Activated CD4-positive, alpha-beta T cell treated with anti-CD3 and anti-CD28 coated beads for 36 hours (primary cell): ENCODE measurements around the gene NTN1. TPM values are rescaled to one million over a fixed set of nuclear protein-coding genes. Genes with fewer than 3 reads are reported as not detected.

Source experiments
- ATAC-seq: fragments of 200-7000 bp; cut with Tn5 transposase; one replicate; pipeline ENCODE4 v1.10.0; 2021; ENCODE audit warnings: mild to moderate bottlenecking, moderate library complexity
- CTCF ChIA-PET: fragments of 350-600 bp; sonication (Branson Sonifier 250); formaldehyde crosslinking; loops from one replicate; lab custom pipeline; 2021; ENCODE audit warnings: antibody characterized with exemption; lab: Charles Lee
- POLR2A ChIA-PET: fragments of 350-600 bp; sonication (Branson Sonifier 250); formaldehyde crosslinking; loops from one replicate; lab custom pipeline; 2021; ENCODE audit warnings: antibody characterized with exemption, inconsistent platforms; lab: Charles Lee
- DNase-seq: peaks from one replicate; pipeline ENCODE4 v3.0.0-alpha.2; 2020
- H3K27ac Mint-ChIP-seq: one replicate; pipeline ENCODE4 v1.8.0; 2021; ENCODE audit warnings: mixed read lengths
- H3K27me3 Mint-ChIP-seq: one replicate; pipeline ENCODE4 v1.8.0; 2021; ENCODE audit warnings: mixed read lengths
- H3K36me3 Mint-ChIP-seq: one replicate; pipeline ENCODE4 v1.8.0; 2021; ENCODE audit warnings: low read depth, mixed read lengths
- H3K4me1 Mint-ChIP-seq: one replicate; pipeline ENCODE4 v1.8.0; 2021; ENCODE audit warnings: mixed read lengths
- H3K4me3 Mint-ChIP-seq: one replicate; pipeline ENCODE4 v1.8.0; 2021; ENCODE audit warnings: mild to moderate bottlenecking, moderate library complexity, mixed read lengths
- H3K9me3 Mint-ChIP-seq: one replicate; pipeline ENCODE4 v1.8.0; 2021; ENCODE audit warnings: low read depth, mixed read lengths
- intact Hi-C, 2 experiments: fragments of 100-400 bp; cut with DNase I in 1 of 2; cut with micrococcal nuclease in 1 of 2; formaldehyde crosslinking; loops; one replicate each; pipeline versions ENCODE4 v1.14.2 to v1.15.1; 2022 to 2024; cut with DNase I, micrococcal nuclease
- total RNA-seq, 2 experiments: library from RNA; stranded (reverse); gene quantifications; one replicate each; pipeline ENCODE4 v1.2.3, GENCODE V29; 2021

NTN1 gene
- total RNA-seq, 2 experiments from 2014 or later, result 0.60 to 0.71 TPM

DNA sequence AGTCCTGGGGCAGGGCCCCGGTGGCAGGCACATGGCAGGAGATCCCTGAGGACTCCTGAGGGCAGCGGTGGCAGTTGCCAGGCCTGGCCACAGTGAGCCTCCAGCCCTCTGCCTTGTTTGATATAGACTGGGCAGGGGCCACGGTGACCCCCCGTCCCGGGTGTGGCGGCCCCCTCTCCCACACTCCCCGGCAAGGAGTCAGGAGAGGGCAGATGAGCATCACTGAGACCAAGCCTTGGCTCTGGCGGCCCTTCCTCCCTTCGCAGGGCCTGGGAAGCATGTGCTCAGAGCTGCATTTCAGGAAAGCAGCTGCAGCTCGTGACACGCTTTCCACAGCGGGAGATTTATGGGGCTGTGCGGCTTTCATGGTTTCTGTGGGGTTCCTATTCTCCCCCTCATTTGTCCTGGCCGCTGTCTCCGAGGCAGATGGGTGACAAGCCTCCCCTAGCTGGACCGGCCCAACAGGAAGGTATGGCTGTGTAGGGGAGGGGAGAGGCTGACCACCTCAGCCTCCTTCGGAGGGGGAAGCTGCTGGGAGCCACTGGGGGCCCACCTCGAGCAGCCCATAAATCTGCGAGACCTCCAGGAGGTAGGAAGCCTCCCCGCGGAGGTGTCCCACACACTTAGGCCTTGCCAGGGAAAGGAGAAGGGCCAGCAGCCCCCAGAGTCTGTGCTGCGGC, 211.4 kb downstream of the NTN1 start:
- Mint-ChIP-seq H3K4me1 (peaks cover 8% of the 10 kb centered on the region), H3K4me3 (no peak overlapping the region), H3K9me3 (peaks cover 2% of the 10 kb centered on the region), H3K36me3 (no peaks in the 10 kb centered on the region), H3K27me3 (no peaks in the 10 kb centered on the region), H3K27ac (no peak overlapping the region)
- ChIA-PET CTCF (no interaction called here), POLR2A (no interaction called here)
- DNase-seq (no peak), ATAC-seq (no peak)
- intact Hi-C loops, result no loop called here

DNA sequence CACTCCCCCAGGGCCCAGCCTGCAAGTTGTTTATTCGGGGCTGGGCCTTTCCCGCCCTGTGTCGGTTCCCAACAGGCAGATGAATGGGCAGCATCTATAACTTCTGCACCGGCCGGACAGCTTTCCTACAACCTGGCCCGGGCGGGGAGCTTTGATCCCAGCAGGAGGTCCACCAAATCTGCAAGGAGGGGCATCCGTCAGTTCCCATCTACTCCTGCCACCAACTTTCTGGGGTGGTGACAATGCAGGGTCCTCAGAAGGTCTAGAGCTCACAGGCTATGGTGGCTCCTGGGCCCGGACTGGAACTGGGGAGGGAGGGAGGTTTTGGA, 211.9 kb downstream of the NTN1 start:
- CTCF ChIA-PET, result no interaction called here
- Mint-ChIP-seq H3K27me3 (no peaks in the 10 kb centered on the region), H3K9me3 (peaks cover 2% of the 10 kb centered on the region), H3K27ac (no peak overlapping the region), H3K4me3 (no peak overlapping the region), H3K4me1 (peaks cover 8% of the 10 kb centered on the region), H3K36me3 (peaks cover 4% of the 10 kb centered on the region)
- intact Hi-C loops, result no loop called here
- POLR2A ChIA-PET, result no interaction called here
- no peak for ATAC-seq
- DNase-seq, result no peak

DNA sequence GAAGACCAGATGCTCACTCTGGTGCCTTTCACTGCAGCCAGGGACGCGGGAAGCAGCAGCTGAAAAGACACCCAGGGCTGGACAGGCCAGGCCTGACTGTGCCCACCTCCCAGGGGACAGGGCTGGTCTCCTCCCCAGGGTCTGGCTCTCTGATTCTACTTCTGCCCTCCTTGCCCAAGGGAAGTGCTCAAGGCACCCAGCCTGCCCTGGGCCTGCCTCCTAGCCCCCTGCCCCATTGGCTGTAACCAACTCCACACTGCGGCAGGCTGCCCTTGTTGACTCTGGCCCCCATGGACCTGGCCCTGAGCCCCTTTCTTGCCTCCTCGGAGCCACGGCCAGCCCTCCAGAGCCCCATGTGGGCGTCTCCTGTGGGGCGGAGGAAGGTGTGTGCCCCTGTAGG, 212.5 kb downstream of the NTN1 start:
- POLR2A ChIA-PET, result no interaction called here
- no peak overlapping the region for H3K4me3 Mint-ChIP-seq
- no peak overlapping the region for H3K27ac Mint-ChIP-seq
- intact Hi-C loops, result no loop called here
- H3K36me3 Mint-ChIP-seq, result peaks cover 6% of the 10 kb centered on the region
- CTCF ChIA-PET, result interaction anchor here (0.7 kb wide), 1 partner anchor 220 kb away, joined by 3 read pairs; no protein-coding TSS in a partner anchor
- peaks cover 10% of the 10 kb centered on the region for H3K4me1 Mint-ChIP-seq
- DNase-seq (no peak), ATAC-seq (no peak)
- H3K27me3 Mint-ChIP-seq, result no peaks in the 10 kb centered on the region
- H3K9me3 Mint-ChIP-seq, result peaks cover 2% of the 10 kb centered on the region

DNA sequence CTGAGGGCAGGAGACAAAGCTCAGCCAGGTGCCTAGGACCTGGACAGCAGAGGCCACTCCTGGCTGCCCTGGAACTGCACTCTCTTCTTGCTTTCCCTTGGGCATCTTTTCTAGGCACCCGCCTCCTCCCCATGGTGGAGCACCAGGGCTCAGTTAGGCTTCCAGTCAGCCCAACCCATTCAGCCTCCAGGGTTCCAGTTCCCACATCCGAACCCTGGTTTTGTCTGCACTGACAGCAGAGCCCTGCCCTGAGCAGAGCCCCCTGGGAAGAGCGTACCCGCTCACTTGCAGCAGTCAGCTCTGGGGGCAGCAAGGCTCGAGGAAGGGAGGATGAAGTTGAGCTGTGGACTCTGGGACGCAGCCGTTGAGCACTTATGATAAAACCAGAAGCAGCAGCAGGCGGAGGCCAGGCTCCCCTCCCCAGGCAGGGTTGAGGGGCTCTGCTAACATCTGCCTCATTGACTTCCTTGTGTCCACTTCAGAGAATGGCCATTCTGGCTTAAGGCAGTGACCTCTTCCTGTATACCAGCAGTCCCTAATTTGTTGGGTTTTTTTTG, 213.2 kb downstream of the NTN1 start:
- peaks cover 18% of the 10 kb centered on the region for H3K4me1 Mint-ChIP-seq
- no peak overlapping the region for H3K4me3 Mint-ChIP-seq
- no peaks in the 10 kb centered on the region for H3K27me3 Mint-ChIP-seq
- H3K9me3 Mint-ChIP-seq, result peaks cover 2% of the 10 kb centered on the region
- no peak overlapping the region for H3K27ac Mint-ChIP-seq
- intact Hi-C loops, result no loop called here
- ATAC-seq, result no peak
- ChIA-PET POLR2A (no interaction called here), CTCF (interaction anchor here (0.5 kb wide), 1 partner anchor 38 kb away, joined by 3 read pairs; no protein-coding TSS in a partner anchor)
- H3K36me3 Mint-ChIP-seq, result peaks cover 6% of the 10 kb centered on the region
- DNase-seq, result no peak

DNA sequence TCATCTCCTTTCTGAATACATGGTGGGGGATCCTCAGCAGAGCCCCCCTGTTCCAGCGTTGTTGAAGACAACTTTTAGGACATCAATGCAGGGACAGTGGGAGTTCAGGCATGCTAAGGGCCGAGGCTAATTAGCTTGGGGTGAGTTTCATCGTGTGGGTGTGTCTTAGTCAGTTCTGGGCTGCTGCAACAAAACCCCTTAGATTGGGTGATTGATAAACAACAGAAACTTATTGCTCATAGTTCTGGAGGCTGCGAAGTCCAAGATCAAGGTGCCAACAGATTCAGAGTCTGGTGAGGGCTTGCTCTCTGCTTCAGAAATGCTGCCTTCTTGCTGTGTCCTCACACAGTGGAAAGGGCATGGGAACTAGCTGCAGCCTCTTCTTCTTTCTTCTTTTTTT, 214.0 kb downstream of the NTN1 start:
- ChIA-PET POLR2A (no interaction called here), CTCF (no interaction called here)
- intact Hi-C loops, result no loop called here
- no peaks in the 10 kb centered on the region for H3K27me3 Mint-ChIP-seq
- ATAC-seq (peak; percentile 27), DNase-seq (peak; percentile 33)
- H3K4me3 Mint-ChIP-seq, result no peak overlapping the region
- no peak overlapping the region for H3K27ac Mint-ChIP-seq
- H3K9me3 Mint-ChIP-seq, result peaks cover 2% of the 10 kb centered on the region
- peaks cover 20% of the 10 kb centered on the region for H3K4me1 Mint-ChIP-seq
- peaks cover 6% of the 10 kb centered on the region for H3K36me3 Mint-ChIP-seq

DNA sequence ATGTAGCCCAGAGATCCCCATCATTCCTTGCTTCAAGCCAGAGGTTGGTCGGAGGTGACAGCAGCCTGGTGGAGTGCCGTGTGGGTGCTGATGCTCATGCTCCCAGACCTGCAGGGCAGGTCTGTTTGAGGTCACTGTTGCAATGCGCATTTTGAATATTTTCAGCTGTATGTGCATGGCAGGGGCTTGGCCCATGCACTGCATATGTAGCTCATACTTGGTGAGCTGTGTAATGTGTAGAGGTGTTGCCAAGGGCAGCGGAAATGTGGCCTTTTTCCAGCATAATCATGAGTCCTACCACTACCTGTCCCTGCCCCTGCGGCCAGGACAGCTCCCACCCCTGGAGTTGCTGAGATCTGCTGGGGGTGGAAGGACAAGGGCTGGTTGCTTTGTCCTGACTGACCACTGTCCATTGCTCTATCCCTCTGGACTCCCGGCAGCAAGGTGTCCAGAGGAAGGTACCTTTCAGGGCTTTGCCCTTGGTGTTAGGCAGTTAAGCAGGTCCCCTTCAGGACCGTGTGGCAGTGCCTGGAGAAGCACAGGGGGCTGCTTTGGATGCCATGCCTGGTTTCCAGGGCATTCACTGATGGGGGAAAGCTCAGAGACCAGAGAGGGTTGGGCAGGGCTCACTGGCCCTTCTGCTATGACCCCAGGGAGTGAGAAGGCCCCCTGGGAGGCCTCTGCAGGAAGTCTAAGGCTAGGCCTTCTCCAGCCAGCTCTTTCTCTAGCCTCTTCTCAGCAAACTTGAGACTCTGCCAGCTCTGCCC, 215.2 kb downstream of the NTN1 start:
- Mint-ChIP-seq H3K36me3 (peaks cover 6% of the 10 kb centered on the region), H3K27ac (no peak overlapping the region), H3K27me3 (no peaks in the 10 kb centered on the region), H3K4me1 (peaks cover 20% of the 10 kb centered on the region), H3K4me3 (no peak overlapping the region), H3K9me3 (peaks cover 2% of the 10 kb centered on the region)
- DNase-seq, result no peak
- intact Hi-C loops, result no loop called here
- ChIA-PET POLR2A (no interaction called here), CTCF (interaction anchor here (0.8 kb wide), 1 partner anchor 56 kb away, joined by 4 read pairs; no protein-coding TSS in a partner anchor)
- ATAC-seq, result no peak

DNA sequence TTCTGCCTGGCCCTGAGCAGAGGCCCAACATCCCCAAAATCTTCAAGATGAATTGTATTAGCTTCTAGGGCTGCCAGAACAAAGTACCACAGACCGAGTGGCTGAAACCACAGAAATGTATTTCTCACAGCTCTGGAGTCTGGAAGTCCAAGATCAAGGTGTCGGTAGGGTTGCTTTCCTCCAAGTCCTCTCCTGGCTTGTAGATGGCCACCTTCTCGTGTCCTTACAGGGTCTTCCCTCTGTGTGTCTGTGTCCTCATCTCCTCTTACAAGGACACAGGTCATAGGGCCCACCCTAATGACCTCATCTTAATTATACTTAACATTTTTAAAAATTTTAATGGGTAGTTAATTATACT, 215.7 kb downstream of the NTN1 start:
- Mint-ChIP-seq H3K27ac (no peak overlapping the region), H3K36me3 (peaks cover 6% of the 10 kb centered on the region), H3K27me3 (no peaks in the 10 kb centered on the region), H3K9me3 (peaks cover 2% of the 10 kb centered on the region), H3K4me1 (peaks cover 20% of the 10 kb centered on the region), H3K4me3 (no peak overlapping the region)
- ATAC-seq (no peak), DNase-seq (no peak)
- POLR2A ChIA-PET, result no interaction called here
- intact Hi-C loops, result no loop called here
- CTCF ChIA-PET, result interaction anchor here (0.8 kb wide), 1 partner anchor 55 kb away, joined by 4 read pairs; no protein-coding TSS in a partner anchor

DNA sequence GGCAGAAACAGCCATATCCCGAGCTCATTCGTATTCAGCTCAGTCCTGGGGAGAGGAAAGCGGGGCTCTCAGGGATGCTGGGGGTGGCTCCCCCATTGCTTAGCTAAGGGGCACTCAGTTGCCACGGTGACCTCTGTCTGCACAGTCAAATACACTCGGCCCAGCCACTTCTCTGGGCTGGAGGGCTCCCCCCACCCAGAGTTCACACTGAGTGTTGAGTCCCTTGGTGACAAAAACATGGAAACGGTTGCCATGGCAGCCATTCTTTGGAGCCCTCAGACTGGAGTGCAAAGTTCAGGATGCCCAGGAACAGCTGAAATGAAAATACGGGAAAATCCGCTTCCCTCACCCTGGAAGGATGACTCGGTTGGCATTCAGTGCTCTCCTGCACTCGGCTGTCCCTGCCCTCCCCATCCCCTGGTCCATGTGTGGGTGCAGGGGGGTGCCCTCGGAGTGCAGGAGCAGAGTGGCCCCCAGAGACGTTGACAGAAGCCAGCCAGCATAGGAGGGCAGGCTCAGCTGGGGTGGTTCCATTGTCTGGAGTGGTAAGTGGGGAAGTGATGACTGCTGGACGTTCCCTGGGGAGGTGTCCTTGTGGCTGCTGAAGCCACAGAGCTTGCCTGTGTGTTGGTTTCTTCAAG, 216.5 kb downstream of the NTN1 start:
- peaks cover 20% of the 10 kb centered on the region for H3K4me1 Mint-ChIP-seq
- H3K9me3 Mint-ChIP-seq, result peaks cover 2% of the 10 kb centered on the region
- H3K4me3 Mint-ChIP-seq, result no peak overlapping the region
- H3K27ac Mint-ChIP-seq, result no peak overlapping the region
- DNase-seq (no peak), ATAC-seq (no peak)
- POLR2A ChIA-PET, result no interaction called here
- CTCF ChIA-PET, result no interaction called here
- H3K36me3 Mint-ChIP-seq, result peaks cover 6% of the 10 kb centered on the region
- H3K27me3 Mint-ChIP-seq, result no peaks in the 10 kb centered on the region
- intact Hi-C loops, result no loop called here

DNA sequence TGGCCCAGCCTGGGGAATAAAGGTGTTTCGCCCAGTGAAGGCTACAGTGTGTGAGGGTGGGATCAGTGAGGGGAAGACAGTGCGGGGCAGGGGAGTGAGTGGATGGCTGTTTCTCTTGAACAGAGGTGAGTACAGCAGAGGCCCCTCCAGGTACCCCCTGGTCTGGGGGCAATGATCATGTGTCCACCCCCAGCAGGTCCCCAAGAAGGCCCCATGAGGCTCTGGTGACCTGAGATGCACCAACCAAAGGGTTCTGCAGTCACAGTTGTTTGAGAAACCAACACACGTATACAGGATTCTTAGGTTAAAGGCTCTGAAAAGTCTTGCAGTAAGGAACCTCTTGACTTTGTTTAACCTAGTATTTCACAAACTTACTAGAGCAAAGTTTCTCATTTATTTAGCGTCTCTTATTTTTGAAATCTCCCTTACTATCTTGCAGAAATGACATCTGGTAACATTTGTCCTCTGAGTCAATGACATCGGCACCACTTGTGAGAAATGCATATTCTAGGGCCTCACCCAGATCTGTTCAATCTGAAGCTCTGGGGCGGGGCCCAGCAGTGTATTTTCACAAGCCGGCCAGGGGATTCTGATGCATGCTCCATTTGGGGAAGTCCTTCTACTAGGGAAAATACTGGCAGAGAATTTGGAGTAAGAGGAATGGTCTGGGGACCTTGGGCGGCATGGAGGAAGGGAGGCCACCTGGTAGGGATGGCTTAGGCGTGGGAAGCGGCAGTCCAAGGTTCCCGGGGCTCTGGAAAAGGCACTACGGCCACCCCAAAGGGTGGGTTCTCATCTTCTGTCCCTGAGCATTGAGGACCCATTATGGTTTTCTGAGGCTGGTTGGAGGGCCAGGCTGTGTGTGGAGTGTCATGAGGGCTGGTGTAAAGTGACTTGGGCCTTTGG, 217.3 kb downstream of the NTN1 start:
- Mint-ChIP-seq H3K27me3 (no peaks in the 10 kb centered on the region), H3K27ac (peak overlapping the region; percentile 82)
- CTCF ChIA-PET, result no interaction called here

DNA sequence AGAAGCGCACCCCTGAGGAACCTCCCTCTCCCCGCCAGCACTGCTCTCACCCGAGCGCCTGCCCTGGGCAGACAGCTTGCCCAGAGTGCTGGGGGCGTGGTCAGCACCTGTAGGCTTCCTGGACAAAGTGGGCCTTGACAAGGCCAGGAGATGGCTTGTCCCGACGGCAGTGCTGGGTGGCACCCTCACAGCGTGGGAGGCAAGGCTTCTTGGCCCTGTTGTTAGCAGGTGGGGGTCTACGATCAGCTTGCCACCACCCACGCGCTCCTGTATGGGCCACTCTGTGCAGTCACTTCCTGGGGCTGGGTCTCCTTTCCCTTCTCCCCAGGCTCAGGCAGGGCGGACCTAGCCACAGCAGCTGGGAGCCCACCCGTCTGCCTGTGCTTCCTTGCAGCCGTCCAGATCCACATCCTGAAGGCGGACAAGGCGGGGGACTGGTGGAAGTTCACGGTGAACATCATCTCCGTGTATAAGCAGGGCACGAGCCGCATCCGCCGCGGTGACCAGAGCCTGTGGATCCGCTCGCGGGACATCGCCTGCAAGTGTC, 218.0 kb downstream of the NTN1 start:
- DNase-seq, result peak; percentile 48
- peak; percentile 12 for ATAC-seq
- H3K27me3 Mint-ChIP-seq, result no peaks in the 10 kb centered on the region
- POLR2A ChIA-PET, result interaction anchor here (1.8 kb wide), 1 partner anchor 13 kb away, joined by 4 read pairs; no protein-coding TSS in a partner anchor
- CTCF ChIA-PET, result interaction anchor here (1.0 kb wide), 1 partner anchor 11 kb away, joined by 3 read pairs; no protein-coding TSS in a partner anchor
- H3K36me3 Mint-ChIP-seq, result peaks cover 6% of the 10 kb centered on the region
- intact Hi-C loops, result no loop called here
- H3K4me3 Mint-ChIP-seq, result peak overlapping the region; percentile 73
- peaks cover 2% of the 10 kb centered on the region for H3K9me3 Mint-ChIP-seq
- H3K4me1 Mint-ChIP-seq, result peaks cover 20% of the 10 kb centered on the region
- H3K27ac Mint-ChIP-seq, result peak overlapping the region; percentile 82

More for the DNA sequence above, 217.3 kb downstream of the NTN1 start:
- DNase-seq (no peak), ATAC-seq (no peak)
- intact Hi-C loops, result no loop called here
- Mint-ChIP-seq H3K9me3 (peaks cover 2% of the 10 kb centered on the region), H3K4me3 (peak overlapping the region; percentile 73), H3K4me1 (peaks cover 20% of the 10 kb centered on the region), H3K36me3 (peaks cover 6% of the 10 kb centered on the region)
- POLR2A ChIA-PET, result no interaction called here
